Stimulated activated CD4-positive, alpha-beta T cell treated with anti-CD3 and anti-CD28 coated beads, Interleukin-2, amount 100 ng/mL, for 24 hours (primary cell): ENCODE data around the gene MAP2K1.
"Not testable (repeated sequence)": the region's sequence is repeated elsewhere in the genome, so short reads cannot be mapped to it uniquely, and the experiment has no call there.

ENCODE experiments used
- DNase-seq, 2 donors: peaks; one replicate each; pipeline ENCODE4 v3.0.0-alpha.2; 2020

MAP2K1 gene

DNA sequence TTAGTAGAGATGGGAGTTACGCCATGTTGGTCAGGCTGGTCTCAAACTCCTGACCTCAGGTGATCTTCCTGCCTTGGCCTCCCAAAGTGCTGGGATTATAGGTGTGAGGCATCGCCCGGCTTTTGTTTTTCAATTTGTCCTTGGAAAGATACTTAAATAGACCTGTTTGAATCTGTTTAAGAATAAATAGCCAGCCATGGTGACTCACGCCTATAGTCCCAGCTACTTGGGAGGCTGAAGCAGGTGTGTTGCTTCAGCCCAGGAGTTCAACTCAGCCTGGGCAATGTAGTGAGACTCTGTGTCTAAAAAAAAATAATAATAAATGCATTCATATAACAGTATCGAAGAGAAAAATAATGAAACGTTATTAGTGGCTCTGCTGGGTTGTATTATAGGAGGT, 93.6 kb downstream of the MAP2K1 start:
- no peak for DNase-seq

DNA sequence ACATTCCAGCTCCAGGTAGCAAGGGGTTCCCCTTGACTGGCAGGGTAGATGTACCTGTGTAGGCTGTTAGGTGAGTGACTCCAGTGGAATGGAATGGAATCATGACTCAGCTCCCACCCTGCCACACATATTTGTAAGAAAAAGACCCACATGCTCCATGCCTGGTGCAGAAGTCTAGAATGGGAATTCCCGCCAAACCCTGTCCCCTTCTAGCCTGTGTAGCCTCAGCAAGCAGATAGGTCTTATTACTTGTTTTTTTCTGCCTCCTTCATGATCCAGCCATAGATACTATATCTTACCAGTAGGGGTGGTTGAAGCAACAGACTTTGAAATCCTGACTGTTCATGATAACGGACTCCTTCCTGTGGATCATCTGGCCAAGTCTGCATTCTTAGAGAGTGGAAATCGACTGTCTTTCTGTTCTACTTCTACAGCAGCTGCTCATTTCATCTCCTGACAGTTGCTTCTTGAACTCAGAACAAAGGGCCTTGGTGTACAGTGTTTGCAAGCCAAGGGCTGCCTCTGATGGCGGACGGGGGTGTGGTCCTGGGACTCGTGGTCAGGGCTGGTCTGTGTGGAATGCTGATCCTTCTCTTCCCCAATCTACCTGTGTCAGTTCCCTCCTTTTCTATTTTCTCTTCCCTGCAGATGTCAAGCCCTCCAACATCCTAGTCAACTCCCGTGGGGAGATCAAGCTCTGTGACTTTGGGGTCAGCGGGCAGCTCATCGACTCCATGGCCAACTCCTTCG, 94.6 kb downstream of the MAP2K1 start:
- DNase-seq = no peak

DNA sequence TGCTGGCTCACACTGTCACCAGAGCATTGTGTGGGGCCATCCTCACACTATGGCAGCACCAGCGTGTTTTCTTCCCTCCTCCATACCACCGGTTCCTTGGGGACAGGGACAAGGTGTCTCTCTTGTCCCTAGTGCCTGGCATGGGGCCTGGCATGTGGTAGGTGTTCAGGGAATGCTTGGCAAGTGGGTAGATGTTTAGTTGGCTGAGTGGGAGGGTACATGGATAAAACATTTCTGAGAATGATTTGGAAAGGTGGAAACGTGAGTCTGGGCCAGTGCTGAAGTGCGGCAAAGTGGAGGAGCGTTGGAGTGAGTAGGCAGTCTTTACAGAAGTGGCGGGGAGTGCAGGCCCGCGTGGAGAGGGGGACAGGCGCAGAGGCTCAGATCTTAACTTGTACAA, 95.8 kb downstream of the MAP2K1 start:
- DNase-seq = no peak

DNA sequence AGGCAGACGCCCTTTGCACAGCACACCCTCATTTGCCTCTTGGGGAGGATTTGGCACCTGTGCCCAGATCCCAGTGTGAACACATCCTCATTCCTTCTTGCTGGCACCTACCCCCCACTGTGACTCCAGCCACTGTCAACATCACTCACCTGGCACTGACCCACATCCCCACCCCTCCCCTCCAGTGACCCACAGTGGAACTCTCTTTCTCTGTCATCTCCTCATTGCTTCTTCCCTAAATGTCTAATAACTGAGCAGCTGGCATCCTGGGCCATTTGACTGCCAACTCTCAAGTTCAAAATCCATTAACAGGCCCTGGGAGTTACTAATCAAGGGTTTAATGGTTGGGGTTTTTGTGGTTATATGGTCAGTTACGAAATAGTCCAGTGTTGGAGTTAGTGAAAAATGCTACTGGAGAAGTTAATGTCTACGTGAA, 96.4 kb downstream of the MAP2K1 start:
- DNase-seq = no peak

DNA sequence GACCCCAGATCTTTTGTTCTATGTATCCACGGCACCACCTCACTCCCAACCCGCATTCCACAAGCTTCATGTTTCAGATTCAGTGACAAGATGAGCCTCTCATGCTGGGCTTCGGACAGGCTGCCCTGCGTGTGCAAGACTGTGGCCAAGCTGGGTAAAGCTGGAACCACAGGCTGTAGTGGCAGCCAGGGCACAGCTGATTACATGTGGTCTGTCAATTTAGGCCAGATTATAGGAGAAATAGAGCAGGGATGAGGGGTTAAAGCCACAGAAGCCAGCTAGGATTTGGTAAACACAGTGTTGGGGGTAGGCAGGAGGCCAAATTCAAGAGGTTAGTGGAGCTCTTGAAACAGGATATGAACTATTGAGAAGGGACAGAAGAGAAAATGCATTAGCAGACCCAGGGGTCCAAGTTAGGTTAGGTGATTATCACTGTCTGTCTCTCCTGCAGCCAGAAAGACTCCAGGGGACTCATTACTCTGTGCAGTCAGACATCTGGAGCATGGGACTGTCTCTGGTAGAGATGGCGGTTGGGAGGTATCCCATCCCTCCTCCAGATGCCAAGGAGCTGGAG, 97.9 kb downstream of the MAP2K1 start:
- no peak for DNase-seq

DNA sequence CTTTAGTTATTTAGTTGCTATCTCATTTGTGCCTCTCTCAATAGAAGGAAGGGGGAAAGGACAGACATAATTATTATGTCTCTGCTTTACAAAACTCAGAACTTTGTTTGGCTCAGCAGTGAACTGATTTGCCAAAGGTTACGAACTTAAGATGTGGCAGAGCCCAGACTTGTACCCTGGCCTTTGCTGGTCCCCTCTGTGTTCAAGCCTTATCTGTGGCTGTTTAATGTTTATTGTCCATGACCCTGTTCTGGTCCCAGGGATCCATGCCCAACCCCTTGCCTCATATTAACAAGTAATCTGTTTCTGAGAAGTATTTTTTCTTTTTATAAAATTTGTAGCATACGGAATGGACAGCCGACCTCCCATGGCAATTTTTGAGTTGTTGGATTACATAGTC, 100.2 kb downstream of the MAP2K1 start:
- no peak for DNase-seq

DNA sequence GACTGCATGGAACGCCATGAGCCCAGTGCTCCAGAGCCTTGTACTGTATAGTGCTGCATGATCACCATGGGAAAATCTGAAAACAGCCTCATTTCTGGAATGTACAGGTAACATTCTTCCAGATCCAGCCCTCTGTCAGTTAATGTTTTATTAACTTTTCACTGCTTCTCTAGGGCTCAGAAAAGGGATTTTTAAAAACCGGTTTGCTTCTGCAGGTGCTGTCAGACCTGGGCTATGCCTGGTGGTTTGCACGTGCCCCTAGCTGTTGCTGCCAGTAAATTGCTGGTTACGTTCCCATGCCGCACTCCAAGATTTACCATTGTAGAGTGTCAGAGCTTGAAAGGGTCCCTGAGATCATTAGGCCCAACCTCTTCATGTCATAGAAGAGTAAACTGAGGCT, 101.8 kb downstream of the MAP2K1 start:
- DNase-seq = no peak

DNA sequence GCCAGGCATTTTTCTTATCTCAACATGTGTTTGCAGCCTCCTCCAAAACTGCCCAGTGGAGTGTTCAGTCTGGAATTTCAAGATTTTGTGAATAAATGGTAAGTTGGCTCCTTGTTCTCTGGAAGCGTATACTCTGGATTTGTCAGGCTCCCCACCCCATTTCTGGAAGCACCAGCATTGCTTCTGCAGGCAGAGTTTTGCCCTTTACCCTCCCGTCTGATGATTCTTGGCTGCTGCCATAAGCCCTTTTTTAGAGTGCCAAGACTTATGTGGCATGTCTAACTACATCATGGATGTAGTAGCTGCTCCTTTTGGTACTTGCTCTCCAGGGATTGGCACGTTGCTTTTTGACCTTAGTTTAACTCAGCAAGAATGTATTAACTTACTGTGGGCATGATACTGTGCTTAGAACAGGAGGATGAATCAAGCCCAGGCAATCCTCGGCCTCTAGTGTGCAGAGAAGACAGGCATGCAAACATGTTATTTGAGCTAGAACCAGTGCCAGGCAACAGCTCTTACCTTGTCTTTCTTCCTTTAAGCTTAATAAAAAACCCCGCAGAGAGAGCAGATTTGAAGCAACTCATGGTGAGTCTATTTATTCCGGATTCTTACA, 102.6 kb downstream of the MAP2K1 start:
- DNase-seq = no peak

DNA sequence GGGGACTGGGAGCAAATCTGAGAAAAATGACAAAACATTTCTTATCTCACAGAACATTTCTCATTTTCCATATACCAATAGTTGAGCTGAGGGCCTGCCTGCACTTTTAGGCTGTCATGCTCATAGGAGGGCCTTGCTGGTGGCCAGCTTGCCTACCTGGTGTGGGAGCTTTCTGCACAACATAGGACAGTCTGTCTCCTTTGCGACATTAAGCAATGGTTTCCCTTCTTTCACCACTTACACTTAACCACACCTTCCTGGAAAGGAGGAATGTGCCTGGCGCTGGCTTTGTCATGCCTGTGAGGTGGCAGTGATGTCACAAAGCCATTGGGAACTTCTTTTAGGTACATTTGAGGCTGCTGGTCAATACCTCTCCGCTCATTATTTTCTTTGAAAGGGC, 105.1 kb downstream of the MAP2K1 start:
- no peak for DNase-seq

DNA sequence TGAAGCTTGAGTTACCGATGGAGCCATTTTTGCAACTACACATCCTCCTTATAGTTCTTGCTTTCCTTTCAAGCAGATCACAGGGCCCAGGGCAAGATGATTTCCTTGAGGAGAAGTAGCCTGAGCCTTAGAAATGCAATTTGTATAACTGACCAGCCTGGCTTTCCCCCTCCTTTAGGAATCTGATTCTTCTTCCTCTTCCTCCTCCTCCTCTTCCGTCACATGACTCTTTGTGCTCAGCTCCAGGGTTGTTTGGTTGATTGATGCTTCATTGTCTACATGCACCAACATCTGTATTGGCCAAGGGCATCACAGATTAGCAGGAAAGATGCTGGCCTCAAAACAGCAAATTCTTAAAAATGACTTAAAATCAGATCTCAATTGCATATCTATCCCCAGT, 107.5 kb downstream of the MAP2K1 start:
- DNase-seq = no peak

DNA sequence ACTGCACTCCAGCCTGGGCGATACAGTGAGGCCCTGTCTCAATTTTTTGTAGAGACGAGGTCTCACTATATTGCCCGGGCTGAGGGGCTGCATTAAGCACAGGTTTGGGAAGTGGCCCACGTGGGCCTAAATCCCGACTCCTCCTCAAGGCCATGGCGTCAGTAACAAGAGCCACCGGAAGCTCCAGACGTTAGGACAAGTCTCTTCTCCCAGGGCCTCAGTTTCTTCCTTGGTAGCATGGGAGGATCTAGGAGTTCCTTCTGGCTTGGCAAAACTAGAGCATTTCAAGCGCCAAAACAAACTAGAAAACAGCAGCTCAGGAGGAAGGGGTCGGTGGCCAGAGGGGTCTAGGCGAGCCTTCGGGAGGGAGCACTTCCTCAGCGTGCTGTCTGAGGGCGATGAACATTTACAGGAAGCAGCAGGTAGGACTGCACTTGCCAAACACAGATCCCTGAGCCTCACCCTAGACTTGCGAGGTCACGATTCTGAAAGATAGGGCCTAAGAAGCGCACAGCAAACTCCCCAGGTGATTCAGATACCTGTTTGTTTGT, 110.3 kb downstream of the MAP2K1 start:
- no peak for DNase-seq

DNA sequence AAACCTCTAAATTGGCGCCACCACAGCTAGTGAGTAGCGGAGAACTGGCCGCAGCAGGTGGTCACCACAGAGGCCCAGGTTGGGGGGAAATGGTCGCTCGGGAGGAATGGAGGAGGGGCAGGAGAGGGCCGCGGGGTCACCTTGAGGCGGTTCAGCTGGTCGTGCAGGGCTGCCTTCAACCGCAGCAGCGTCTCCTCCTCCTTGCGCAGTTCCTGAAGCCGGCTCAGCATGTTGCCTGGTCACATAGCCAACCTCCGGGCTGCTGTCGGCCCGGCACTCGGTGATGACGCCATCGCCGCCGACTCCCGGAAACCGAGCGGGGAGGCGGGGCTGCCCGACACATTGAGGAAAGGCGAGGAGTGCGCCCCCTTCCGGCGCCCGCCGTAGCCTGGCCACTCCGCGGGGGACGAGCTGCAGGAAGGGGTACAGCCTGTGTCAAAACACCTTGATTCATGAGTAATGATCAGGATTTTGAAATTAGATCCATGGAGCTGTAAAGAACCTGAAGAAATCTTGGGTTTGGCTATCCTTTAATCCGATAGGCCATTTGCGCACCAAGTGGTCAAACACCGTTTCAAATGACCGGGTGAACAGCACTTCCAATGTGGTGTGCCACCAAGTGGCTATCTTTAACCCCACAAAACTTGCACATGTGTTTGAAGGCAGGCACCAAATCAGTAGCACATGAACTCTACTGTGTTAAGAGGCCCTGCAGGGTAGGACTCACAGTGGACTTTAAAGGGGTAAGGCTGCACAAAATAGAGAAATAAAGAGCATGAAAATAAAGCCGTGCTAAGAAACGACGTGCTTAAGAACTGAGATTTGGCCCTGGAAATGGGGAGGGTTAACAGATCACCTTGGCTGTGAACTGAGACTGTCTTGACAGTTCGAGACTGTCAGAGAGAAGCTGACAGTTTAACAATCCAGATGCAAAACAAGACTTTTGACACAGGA, 111.1 kb downstream of the MAP2K1 start, which contains the start of gene SNAPC5:
Gene SNAPC5, minus strand, starts transcription at position 261 of the 954 bp plus-strand sequence. Its CDS starts 31 bp downstream, at position 230.
- DNase-seq = peak; percentile 99

DNA sequence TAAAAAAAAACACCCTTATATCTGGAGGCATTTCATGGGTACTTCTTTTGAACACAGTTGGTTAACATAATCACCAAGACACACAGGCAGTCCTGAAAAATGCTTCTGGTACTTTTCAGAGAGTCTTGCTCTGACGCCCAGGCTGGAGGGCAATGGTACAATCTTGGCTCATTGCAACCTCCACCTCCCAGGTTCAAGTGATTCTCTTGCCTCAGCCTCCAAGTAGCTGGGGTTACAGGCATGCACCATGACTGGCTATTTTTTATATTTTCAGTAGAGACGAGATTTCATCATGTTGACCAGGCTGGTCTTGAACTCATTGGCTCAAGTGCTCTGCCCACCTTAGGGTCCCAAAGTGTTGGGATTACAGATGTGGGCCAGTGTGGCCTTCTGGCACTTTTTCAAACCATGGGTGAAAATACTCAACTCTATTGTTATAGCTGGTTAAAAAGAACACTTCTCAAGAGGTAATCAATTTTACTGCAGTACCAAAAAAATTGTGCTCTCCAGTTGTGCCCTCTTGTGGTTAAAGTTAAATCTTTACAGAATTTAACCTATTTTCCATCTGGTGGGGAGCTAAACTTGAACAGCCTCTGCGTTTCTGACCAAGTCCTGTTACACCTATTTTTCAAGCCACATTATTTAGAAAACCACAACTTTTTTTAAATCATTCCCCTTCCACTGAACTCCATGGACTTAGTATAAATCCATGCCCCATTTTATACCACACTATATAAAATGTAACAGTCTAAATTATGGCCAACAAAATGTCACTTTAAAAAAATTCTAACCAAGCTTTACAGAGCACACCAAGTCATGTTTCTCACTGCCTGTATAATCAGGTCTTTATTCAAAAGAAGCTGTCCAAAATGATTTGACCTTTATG, 112.0 kb downstream of the MAP2K1 start:
- no peak for DNase-seq

DNA sequence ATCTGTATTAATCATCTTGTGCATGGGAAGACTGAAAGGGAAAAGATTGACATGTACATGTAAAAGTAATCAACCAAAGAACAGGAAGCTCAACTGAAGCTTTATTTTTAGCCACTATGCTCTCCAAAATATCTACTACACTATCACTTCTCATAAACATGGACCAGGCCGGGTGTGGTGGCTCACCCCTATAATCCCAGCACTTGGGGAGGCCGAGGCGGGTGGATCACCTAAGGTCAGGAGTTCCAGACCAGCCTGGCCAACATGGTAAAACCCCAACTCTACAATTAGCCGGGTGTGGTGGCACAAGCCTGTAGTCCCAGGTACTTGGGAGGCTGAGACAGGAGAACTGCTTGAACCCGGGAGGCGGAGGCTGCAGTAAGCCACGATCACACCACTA, 113.6 kb downstream of the MAP2K1 start:
- not testable (repeated sequence) for DNase-seq

DNA sequence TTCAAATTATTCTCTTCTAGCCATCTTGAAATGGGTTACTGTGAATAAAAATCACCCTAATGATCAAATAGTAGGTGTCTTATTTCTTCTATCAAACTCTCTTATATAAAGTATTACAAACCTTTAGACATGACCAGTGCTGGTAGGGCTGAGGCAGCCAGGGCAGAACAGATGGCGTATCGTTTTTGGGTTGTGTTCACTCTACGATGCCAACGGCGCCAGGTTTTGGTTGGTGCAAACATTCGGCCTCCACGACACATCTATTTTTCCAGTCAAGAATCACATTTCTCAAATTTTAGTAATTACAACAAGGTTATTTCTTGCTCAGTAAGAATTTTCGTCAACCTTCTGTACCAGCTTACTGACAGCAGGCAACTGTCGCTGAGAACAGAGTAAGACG, 115.8 kb downstream of the MAP2K1 start:
- no peak for DNase-seq

DNA sequence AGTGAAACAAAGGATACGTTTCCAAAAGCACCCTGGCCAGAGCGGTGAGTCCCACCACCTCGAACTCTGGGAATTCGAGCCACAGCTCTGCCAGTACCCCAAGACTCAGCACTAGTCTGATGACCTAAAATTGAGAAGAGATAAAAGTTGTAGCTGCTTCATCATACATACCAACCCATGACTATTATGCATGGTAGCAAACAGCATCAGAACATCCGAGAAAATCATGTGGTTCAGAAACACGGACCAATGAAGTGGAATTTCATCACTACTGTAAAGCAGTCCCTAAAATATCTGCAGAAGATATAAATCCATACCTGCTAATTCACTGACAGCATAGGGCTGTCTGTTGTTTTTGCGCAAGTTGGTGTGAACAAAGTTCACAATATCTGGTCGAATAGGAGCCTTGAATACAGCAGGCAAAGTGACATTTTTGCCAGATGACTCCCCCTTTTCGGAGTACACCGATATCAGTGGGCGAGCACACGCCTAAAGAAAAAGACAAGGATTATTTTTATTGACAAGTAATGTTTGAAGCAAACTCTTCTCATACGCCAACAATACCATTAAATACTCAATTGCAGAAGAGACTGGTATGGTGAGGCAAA, 116.4 kb downstream of the MAP2K1 start:
- not testable (repeated sequence) for DNase-seq

DNA sequence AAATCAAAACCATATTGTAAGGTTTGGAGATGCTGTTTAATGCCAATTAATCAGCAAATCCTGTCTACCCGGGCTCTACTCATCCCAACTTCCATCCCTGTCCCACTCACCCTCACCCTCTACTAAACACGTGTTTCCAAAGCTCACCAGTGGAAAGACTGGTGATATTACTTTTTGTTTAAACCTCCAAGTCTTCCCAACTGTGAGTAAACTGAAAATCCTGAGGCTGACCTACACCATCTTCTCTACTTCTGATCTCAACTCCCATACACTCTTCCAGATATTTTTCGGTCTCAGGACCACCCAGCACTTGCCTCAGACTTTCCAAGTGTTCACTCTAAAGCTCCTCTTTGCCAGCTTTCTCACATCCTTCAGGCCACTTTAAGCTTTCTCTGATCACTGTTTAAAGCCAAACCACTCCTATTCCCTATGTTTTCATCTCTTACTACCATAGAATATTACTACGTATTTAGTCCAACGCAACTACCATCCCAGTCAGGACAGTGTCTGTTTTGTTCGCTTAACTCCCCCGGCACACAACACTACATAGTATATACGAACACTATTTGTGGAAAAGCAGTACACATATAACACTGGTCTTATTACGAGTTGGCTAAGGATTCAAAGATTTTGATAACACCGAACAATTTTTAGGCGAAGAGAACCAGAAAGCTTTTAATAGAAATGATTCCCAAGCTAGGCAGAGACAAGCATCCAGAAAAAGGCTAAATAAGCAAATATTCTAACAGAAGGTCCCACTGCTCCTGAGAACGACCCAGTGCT, 117.3 kb downstream of the MAP2K1 start:
- no peak for DNase-seq

DNA sequence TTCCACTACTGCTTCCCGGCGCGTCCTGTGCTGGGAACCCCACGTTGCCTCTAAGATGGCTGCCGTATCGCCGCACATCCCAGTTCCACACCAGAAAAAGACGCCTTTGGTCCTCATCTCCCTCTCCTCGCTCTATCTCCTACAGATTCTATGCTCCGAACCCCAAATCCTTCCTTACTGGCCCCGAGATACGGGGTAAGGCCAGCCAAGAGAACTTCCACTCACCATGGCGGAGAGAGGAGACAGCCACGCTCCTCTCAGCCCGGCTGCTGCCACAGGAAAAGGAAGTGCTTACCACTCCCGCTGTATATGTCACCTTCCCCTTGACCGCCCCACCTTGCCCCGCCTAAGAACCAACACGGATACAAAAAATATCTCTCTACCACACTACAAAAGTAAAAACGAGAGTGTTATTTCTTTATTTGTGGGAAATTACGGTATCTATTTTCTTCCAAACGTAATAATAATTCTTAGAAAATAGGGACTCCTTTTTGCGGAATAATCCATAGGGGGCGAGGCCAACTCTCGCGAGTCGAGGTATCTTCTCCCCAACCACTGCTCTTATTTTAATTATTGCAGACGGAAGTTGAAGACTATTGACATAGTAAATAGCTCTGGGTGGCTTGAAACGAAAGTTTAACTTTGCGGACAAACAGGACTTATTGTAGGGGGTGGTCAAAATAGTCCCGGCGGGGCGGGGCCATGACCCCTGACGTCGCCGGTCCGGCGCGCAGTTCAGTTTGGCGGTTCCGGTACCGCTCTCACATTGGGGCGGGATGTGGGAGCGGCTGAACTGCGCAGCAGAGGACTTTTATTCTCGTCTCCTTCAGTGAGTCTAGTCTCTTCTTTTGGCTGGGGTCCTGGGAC, 118.1 kb downstream of the MAP2K1 start, which contains the start of the genes RPL4 and ZWILCH:
Gene RPL4, minus strand, starts transcription at position 293 of the 867 bp plus-strand sequence. Its CDS starts 65 bp downstream, at position 228.
Gene ZWILCH, plus strand, starts transcription at position 764 of the 867 bp plus-strand sequence. Its CDS starts 13 bp downstream, at position 777.
- peak; percentile 84 for DNase-seq

DNA sequence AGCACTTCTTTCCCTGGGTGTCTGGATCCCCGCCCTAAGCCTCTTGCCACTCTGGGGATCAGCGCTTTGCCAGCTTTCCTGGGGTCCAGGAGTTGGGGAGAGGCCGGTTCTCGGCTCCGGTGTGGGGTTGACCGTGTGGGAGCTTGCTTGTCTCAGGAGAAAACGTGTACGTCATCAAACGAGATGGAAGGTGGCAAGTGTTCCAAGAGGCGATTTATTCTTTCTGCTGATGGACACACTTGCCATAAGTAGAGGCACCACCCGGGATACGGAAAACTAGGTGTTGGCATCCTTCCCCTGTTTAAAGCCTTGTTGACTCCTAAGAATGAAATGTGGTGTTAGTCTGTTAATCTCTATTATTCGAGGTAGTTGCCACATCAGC, 118.7 kb downstream of the MAP2K1 start:
- DNase-seq = no peak
